ENCODE data around the gene KRT15. TPM values are rescaled to one million over a fixed set of nuclear protein-coding genes. Genes with fewer than 3 reads are reported as not detected.
"Not testable (repeated sequence)": the region's sequence is repeated elsewhere in the genome, so short reads cannot be mapped to it uniquely, and the experiment has no call there.

Gene KRT15
- total RNA-seq, 1 donor from 2014 or later = 0.32 TPM

DNA sequence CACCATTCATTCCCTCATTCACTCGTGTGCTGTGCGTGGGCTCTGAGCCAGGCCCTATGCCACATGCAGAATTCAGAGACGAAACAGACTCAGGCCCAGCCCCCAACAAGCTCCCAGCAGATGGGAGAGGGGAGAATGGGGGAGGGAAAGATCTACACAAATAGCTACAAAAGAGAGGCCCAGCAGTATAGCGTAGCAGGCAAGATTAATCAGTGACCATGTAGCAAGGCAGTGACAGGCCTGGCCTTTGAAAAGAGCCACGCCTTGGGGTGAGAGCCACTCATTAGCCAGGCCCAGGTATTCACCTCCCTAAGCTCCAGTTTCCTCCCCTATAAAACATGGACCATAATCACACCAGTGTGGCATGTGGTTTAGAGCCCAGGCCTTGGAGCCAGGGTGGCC is 25.8 kb upstream of the KRT15 start:
- H3K36me3 ChIP-seq = no peaks in the 10 kb centered on the region
- H3K27ac ChIP-seq = no peak overlapping the region
- no peaks in the 10 kb centered on the region for H3K9me3 ChIP-seq
- TF ChIP-seq, protein P1, sequence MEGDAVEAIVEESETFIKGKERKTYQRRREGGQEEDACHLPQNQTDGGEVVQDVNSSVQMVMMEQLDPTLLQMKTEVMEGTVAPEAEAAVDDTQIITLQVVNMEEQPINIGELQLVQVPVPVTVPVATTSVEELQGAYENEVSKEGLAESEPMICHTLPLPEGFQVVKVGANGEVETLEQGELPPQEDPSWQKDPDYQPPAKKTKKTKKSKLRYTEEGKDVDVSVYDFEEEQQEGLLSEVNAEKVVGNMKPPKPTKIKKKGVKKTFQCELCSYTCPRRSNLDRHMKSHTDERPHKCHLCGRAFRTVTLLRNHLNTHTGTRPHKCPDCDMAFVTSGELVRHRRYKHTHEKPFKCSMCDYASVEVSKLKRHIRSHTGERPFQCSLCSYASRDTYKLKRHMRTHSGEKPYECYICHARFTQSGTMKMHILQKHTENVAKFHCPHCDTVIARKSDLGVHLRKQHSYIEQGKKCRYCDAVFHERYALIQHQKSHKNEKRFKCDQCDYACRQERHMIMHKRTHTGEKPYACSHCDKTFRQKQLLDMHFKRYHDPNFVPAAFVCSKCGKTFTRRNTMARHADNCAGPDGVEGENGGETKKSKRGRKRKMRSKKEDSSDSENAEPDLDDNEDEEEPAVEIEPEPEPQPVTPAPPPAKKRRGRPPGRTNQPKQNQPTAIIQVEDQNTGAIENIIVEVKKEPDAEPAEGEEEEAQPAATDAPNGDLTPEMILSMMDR (IDR thresholded peaks at IDR 0.05) = no peak
- intact Hi-C loops (cut with DNase I) = no loop called here
- no peak for DNase-seq (ENCODE audit: low spot score in 2 of 2)
- H3K4me1 ChIP-seq = peaks cover 11 to 15% of the 10 kb centered on the region in 2 donors
- H3K4me3 ChIP-seq = no peak overlapping the region
- no peaks in the 10 kb centered on the region for H3K27me3 ChIP-seq

DNA sequence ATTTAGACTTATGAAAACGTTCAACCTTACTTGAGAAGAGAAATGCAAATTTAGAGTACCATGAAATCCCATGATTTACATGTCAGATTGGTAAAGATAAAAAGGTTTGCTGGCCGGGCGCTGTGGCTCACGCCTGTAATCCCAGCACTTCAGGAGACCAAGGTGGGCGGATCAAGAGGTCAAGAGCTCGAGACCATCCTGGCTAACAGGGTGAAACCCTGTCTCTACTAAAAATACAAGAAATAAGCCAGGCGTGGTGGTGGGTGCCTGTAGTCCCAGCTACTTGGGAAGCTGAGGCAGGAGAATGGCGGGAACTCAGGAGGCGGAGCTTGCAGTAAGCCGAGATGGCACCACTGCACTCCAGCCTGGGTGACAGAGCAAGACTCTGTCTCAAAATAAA is 24.1 kb upstream of the KRT15 start:
- DNase-seq (ENCODE audit: low spot score in 2 of 2); intact Hi-C loops (cut with DNase I); H3K27me3 ChIP-seq; H3K9me3 ChIP-seq; H3K4me1 ChIP-seq; H3K27ac ChIP-seq; H3K36me3 ChIP-seq; H3K4me3 ChIP-seq: not testable (repeated sequence)

DNA sequence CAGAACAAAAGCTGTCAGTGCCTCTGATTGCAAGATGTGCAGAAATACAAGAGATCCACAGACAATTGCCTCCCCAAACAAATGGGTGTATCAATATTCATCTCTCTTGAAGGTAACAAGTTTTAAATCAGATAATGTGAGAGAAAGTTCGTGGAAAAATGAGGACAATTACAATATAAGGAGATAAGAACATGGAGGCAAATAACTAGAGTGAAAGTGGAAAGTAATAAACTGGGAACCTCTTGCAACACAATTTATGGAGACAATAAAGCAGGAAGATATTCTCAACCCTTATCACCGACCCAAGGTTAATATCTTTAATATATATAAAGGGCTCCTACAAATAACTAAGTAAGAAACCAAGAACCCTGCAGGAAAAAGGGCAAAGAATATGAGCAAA is 23.7 kb upstream of the KRT15 start:
- no peak for DNase-seq (ENCODE audit: low spot score in 2 of 2)
- intact Hi-C loops (cut with DNase I) = no loop called here

DNA sequence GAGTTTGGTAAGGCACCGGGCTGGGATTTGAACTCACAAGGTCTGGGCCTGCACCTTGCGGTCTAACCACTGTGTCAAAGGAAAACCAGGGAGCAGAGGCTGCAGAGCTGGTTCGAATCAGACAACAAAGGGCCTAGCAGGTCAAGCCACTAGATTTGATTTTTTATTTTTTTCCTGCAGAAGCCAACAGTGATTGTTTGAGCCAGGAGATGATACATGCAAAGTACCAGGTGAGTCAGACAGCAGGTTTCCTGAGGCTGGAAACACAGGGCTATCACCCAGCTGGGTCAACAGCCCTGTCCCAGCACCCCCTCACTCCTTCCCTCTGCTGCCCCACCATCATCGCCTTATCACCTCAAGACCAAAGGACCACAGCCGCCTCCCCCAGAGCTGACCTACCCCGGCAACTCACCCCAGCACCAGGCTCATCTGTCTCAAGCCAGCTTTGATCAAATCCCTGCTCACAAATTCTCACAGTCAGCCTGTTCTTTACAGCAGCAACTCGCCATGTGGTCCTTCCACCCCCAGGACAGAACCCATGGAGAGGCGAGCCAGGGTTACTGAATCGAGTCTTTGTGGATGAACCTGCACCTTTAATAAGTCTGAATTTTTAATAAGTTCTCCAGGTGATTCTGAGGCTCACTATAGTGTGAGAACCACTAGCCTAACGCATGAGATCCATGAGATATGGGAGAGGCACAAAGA is 22.4 kb upstream of the KRT15 start:
- TF ChIP-seq, protein P1 (IDR thresholded peaks at IDR 0.05) = no peak
- intact Hi-C loops (cut with DNase I) = no loop called here
- Histone ChIP-seq H3K27ac (no peak overlapping the region), H3K9me3 (no peaks in the 10 kb centered on the region), H3K36me3 (no peaks in the 10 kb centered on the region), H3K4me3 (no peak overlapping the region), H3K4me1 (no peaks in the 10 kb centered on the region), H3K27me3 (no peaks in the 10 kb centered on the region)
- no peak for DNase-seq (ENCODE audit: low spot score in 2 of 2)

More for the DNA sequence above, 23.7 kb upstream of the KRT15 start:
- Histone ChIP-seq H3K27me3 (no peaks in the 10 kb centered on the region), H3K36me3 (no peaks in the 10 kb centered on the region), H3K4me1 (peaks cover 0 to 1% of the 10 kb centered on the region in 2 donors), H3K9me3 (no peaks in the 10 kb centered on the region), H3K4me3 (no peak overlapping the region), H3K27ac (no peak overlapping the region)
- TF ChIP-seq, protein P1 (IDR thresholded peaks at IDR 0.05) = no peak

DNA sequence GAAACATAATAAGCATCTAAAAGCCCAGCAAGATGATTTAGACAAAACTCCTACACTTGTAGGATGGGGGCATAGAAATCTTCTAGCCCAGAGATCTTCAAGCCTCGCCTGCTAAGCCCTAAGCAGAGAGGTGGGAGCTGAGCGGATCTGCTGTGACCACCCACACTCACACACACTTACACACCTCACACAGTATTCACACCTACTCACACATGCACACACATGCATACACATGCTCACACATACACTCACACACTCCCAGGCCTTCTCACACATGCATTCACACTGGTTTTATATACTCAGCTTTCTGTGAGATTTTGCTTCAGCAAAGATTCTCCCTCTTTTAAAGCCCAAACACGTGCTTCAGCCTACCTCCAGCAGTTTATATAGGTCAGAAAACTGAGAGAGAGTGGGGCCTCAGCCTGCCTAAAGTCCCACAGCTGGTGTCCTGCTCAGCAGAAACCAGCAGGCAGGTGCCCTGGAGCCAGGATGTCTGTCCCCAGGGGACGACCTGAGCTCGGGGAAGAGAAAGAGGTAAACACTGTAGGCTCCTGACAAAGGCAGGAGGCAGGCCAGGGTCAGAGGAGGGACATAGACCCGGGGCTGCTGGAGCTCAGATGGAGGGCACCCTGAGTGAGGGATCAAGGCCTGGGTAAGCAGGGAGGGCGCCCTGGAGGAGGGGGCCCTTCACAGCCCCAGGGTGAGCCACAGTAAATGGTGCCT is 21.4 kb upstream of the KRT15 start:
- Histone ChIP-seq H3K36me3 (no peaks in the 10 kb centered on the region), H3K27me3 (no peaks in the 10 kb centered on the region), H3K27ac (no peak overlapping the region), H3K4me1 (no peaks in the 10 kb centered on the region), H3K9me3 (no peaks in the 10 kb centered on the region), H3K4me3 (no peak overlapping the region)
- DNase-seq (ENCODE audit: low spot score in 2 of 2) = no peak
- intact Hi-C loops (cut with DNase I) = no loop called here
- TF ChIP-seq, protein P1 (IDR thresholded peaks at IDR 0.05) = no peak

DNA sequence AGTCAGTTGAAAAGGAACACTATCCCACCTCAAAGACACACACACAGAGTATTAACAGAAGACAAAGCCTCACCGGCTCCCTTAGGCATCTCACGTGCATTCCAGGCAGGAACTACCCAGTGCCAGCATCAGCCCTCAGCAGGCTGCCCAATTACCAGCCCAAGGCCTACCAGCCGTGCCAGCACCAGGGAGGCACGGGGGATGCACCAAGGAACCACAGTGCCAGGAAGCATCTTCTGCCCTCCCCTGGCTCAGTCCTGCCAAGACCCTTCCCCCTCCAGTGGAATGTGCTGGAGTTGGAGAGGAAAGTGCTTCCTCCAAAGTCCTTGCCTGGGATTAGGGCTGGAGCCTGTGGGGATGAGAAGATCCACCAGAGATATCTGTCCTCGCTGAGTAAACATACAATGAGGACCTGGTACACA is 20.4 kb upstream of the KRT15 start:
- H3K27me3 ChIP-seq = no peaks in the 10 kb centered on the region
- no peaks in the 10 kb centered on the region for H3K9me3 ChIP-seq
- intact Hi-C loops (cut with DNase I) = no loop called here
- no peaks in the 10 kb centered on the region for H3K36me3 ChIP-seq
- TF ChIP-seq, protein P1 (IDR thresholded peaks at IDR 0.05) = no peak
- H3K27ac ChIP-seq = no peak overlapping the region
- no peak for DNase-seq (ENCODE audit: low spot score in 2 of 2)
- H3K4me1 ChIP-seq = no peaks in the 10 kb centered on the region
- H3K4me3 ChIP-seq = no peak overlapping the region
